HG03064 (cell line): Measurements from ENCODE around the gene GASK1A.

ENCODE experiments used
- ATAC-seq: cut with Tn5 transposase; IDR thresholded peaks from one replicate; pipeline ENCODE4 v1.9.1; 2021; ENCODE audit warnings: low read depth; ENCODE audit not compliant: unreplicated experiment

Gene GASK1A

GRCh38 chr3:43105596-43106292 lies 126.6 kb downstream of the GASK1A start, which contains the start of gene POMGNT2:
TSS of gene POMGNT2 (minus strand) at chr3:43106079. CDS start at chr3:43081431, 24,648 bp downstream.
- peak; percentile 76 for ATAC-seq

GRCh38 chr3:43106293-43106628 lies 127.2 kb downstream of the GASK1A start:
- no peak for ATAC-seq
